Thyroid gland (tissue), 4 donors: ENCODE data around the gene PCBP3.

Experiments
- POLR2A ChIP-seq, 2 donors: fragments of 450-650 bp; IDR thresholded peaks; one replicate each; pipeline ENCODE4 v1.6.1; 2017; ENCODE audit warnings: antibody characterized with exemption in 2 of 2, mild to moderate bottlenecking in 2 of 2, moderate library complexity in 1 of 2
- TF ChIP-seq, protein P1 (sequence below), 6 experiments: fragments of 200-600 bp in 3 of 6; fragments of 450-650 bp in 3 of 6; sonication (generic) in 3 of 6; IDR thresholded peaks; one replicate each; pipeline ENCODE4 v1.5.1; 2016 to 2019; ENCODE audit warnings: antibody characterized with exemption in 6 of 6, mild to moderate bottlenecking in 2 of 6, inconsistent platforms in 1 of 6, moderate library complexity in 1 of 6

DNA sequence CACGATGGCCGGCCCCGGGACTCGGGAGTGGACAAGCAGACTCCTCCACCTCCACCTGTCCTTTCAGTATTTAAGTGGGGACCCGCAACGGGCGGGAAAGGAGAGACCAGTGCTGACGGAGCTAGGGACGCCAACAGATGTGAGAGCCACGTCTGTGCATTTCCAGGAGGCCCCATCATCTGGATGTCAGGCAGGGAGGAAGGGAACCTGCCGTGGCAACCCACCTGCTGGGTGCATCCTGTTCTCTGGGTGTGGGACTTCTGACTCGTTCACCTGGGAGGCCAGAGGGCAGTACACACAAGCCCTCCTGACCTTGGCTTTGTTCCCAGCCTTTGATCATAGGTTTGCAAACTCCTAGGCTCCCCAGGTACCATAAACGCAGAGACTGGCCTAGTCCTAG is 5.6 kb upstream of the PCBP3 start:
- TF ChIP-seq, protein P1, sequence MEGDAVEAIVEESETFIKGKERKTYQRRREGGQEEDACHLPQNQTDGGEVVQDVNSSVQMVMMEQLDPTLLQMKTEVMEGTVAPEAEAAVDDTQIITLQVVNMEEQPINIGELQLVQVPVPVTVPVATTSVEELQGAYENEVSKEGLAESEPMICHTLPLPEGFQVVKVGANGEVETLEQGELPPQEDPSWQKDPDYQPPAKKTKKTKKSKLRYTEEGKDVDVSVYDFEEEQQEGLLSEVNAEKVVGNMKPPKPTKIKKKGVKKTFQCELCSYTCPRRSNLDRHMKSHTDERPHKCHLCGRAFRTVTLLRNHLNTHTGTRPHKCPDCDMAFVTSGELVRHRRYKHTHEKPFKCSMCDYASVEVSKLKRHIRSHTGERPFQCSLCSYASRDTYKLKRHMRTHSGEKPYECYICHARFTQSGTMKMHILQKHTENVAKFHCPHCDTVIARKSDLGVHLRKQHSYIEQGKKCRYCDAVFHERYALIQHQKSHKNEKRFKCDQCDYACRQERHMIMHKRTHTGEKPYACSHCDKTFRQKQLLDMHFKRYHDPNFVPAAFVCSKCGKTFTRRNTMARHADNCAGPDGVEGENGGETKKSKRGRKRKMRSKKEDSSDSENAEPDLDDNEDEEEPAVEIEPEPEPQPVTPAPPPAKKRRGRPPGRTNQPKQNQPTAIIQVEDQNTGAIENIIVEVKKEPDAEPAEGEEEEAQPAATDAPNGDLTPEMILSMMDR (IDR thresholded peaks at IDR 0.05): no peak
- TF ChIP-seq POLR2A (IDR thresholded peaks at IDR 0.05): no peak
